ENCODE measurements around the gene ATOSB.

ATOSB gene

GRCh38 chr9:35089434-35089833 lies 26.2 kb downstream of the ATOSB start:
- H3K9me2 ChIP-seq (ENCODE audit: low read depth, low read length): no peaks in the 10 kb centered on the region
- H3K27me3 ChIP-seq (ENCODE audit: insufficient read depth, low read length): no peaks in the 10 kb centered on the region
- peaks cover 54% of the 10 kb centered on the region for H3K36me3 ChIP-seq (ENCODE audit: insufficient read depth, low read length)
- no peak overlapping the region for H2AFZ ChIP-seq (ENCODE audit: low read length)
- no peak for TF ChIP-seq EZH2 (IDR thresholded peaks at IDR 0.05; ENCODE audit: borderline replicate concordance, low read length)
- TF ChIP-seq CTCF (IDR thresholded peaks at IDR 0.05; ENCODE audit: low read length): no peak
- no peaks in the 10 kb centered on the region for H3K9me3 ChIP-seq (ENCODE audit: low read length)
- H4K20me1 ChIP-seq (ENCODE audit: insufficient read depth, low read length): no peaks in the 10 kb centered on the region
- no peaks in the 10 kb centered on the region for H3F3A ChIP-seq (ENCODE audit: insufficient read depth, low read length)
- no peak overlapping the region for H3K9ac ChIP-seq (ENCODE audit: low read length)
- H3K4me1 ChIP-seq (ENCODE audit: insufficient read depth, low read length, severe bottlenecking): no peaks in the 10 kb centered on the region
- no peaks in the 10 kb centered on the region for H3K79me2 ChIP-seq (ENCODE audit: insufficient read depth, low read length)
- H3K4me3 ChIP-seq (ENCODE audit: low read depth, low read length, poor library complexity, severe bottlenecking): no peak overlapping the region
- no peak overlapping the region for H3K4me2 ChIP-seq (ENCODE audit: low read length)
- no peak overlapping the region for H3K27ac ChIP-seq (ENCODE audit: low read depth, low read length, poor library complexity, severe bottlenecking)

DNA sequence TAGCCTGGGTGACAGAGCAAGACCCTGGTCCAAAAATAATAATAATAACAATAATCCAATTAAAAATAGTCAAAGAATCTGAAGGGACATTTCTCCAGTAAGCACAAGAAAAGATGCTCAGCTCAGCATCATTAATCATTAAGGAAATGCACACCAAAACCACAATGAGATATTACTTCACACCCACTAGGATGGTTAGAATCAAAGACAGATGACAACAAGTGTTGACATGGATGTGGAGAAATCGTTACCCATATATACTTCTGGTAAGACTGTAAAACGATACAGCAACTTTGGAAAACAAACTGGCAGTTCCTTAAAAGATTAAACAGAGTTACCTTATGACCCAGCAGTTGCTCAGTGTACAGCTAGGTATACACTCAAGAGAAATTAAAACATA lies 30.6 kb downstream of the ATOSB start:
- Histone ChIP-seq H2AFZ (ENCODE audit: low read length) (no peak overlapping the region), H3K9me3 (ENCODE audit: low read length) (no peaks in the 10 kb centered on the region), H3K4me3 (ENCODE audit: low read depth, low read length, poor library complexity, severe bottlenecking) (no peak overlapping the region), H3K4me2 (ENCODE audit: low read length) (no peak overlapping the region), H3K36me3 (ENCODE audit: insufficient read depth, low read length) (peaks cover 26% of the 10 kb centered on the region), H3K27me3 (ENCODE audit: insufficient read depth, low read length) (no peaks in the 10 kb centered on the region), H4K20me1 (ENCODE audit: insufficient read depth, low read length) (no peaks in the 10 kb centered on the region), H3K79me2 (ENCODE audit: insufficient read depth, low read length) (no peaks in the 10 kb centered on the region), H3K9me2 (ENCODE audit: low read depth, low read length) (no peaks in the 10 kb centered on the region), H3K4me1 (ENCODE audit: insufficient read depth, low read length, severe bottlenecking) (peaks cover 8% of the 10 kb centered on the region), H3K27ac (ENCODE audit: low read depth, low read length, poor library complexity, severe bottlenecking) (no peak overlapping the region), H3F3A (ENCODE audit: insufficient read depth, low read length) (no peaks in the 10 kb centered on the region), H3K9ac (ENCODE audit: low read length) (no peak overlapping the region)
- TF ChIP-seq EZH2 (IDR thresholded peaks at IDR 0.05; ENCODE audit: borderline replicate concordance, low read length): no peak
- TF ChIP-seq CTCF (IDR thresholded peaks at IDR 0.05; ENCODE audit: low read length): no peak

DNA sequence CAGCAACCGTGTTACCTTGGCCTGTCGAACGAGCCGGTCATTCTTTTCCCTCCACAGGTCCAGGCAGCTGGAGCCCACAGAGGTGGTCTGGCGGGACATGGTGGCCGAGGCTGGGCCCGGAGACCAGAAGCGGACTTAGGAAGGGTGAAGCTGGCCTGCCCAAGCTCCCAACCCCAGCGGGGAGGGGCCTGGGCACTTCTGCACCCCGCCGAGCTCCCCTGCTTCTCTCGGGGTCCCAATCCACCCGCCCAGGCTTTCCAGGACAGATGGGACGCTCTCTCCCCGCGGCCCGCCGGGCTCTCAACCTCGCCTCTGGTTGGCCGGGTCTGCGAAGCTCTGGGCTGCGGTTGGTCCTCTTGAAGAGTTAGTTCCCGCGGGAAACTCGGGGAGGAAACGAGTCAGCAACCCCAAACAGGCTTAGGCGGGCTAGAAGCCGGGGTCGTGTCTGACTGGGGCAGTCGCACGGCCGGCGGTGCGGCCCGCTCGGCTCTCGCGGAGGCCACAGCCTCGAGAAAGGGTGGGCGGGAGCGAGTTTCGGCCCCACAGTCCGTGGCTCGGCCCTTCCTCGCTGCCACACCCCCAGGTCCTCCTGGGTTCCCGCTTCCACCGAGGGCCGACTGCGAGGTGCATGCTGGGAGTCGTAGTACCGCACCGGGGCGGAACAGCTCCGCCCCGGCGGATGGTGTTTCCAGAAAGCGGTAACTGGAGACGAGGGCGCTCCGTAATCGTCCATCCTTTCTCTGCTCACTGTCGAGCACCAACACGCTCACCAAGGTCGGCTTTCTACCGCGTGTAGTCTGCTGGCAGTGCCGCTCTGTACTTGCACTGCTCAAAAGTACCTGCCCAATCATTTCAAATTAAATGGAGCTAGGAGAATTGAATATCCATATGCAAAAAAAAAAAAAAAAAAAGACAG lies 36.0 kb downstream of the ATOSB start, which contains the start of gene FANCG:
Gene FANCG (minus strand): TSS at position 517 of the 916 bp plus-strand sequence. CDS start 418 bp downstream, at position 99.
- no peaks in the 10 kb centered on the region for H3F3A ChIP-seq (ENCODE audit: insufficient read depth, low read length)
- no peaks in the 10 kb centered on the region for H4K20me1 ChIP-seq (ENCODE audit: insufficient read depth, low read length)
- H3K79me2 ChIP-seq (ENCODE audit: insufficient read depth, low read length): peaks cover 8% of the 10 kb centered on the region; the same call in 1 of the 2 replicates
- H3K27me3 ChIP-seq (ENCODE audit: insufficient read depth, low read length): no peaks in the 10 kb centered on the region
- H3K4me2 ChIP-seq (ENCODE audit: low read length): peak within 1 kb of the TSS; percentile 99
- no peak for TF ChIP-seq CTCF (IDR thresholded peaks at IDR 0.05; ENCODE audit: low read length)
- no peak for TF ChIP-seq EZH2 (IDR thresholded peaks at IDR 0.05; ENCODE audit: borderline replicate concordance, low read length)
- peaks cover 23% of the 10 kb centered on the region; the same call in 1 of the 2 replicates for H3K36me3 ChIP-seq (ENCODE audit: insufficient read depth, low read length)
- peak within 1 kb of the TSS; percentile 95 for H3K4me3 ChIP-seq (ENCODE audit: low read depth, low read length, poor library complexity, severe bottlenecking)
- H3K9ac ChIP-seq (ENCODE audit: low read length): peak within 1 kb of the TSS; percentile 98
- H3K27ac ChIP-seq (ENCODE audit: low read depth, low read length, poor library complexity, severe bottlenecking): peak within 1 kb of the TSS; percentile 78
- no peaks in the 10 kb centered on the region for H3K9me3 ChIP-seq (ENCODE audit: low read length)
- no peak within 1 kb of the TSS; the same call in 1 of the 2 replicates for H2AFZ ChIP-seq (ENCODE audit: low read length)
- no peaks in the 10 kb centered on the region for H3K9me2 ChIP-seq (ENCODE audit: low read depth, low read length)
- peaks cover 24% of the 10 kb centered on the region for H3K4me1 ChIP-seq (ENCODE audit: insufficient read depth, low read length, severe bottlenecking)

Measured in OCI-LY1 (cell line).